Uterus (tissue), 4 donors: Measurements from ENCODE around the gene ZNF579. TPM values are rescaled to one million over a fixed set of nuclear protein-coding genes. Genes with fewer than 3 reads are reported as not detected.

Experiments
- DNase-seq, 2 donors: peaks; one replicate each; pipeline ENCODE4 v3.0.0-alpha.2; 2019 to 2020
- H3K27ac ChIP-seq, 2 donors: fragments of 200-600 bp; sonication (generic); 1 replicate in 1 of 2; 2 replicates in 1 of 2; pipeline ENCODE4 v1.5.1; 2016 to 2018
- H3K27me3 ChIP-seq, 2 donors: fragments of 200-600 bp; sonication (generic); one replicate each; pipeline ENCODE4 v1.5.1; 2018 to 2019; ENCODE audit warnings: control low read depth in 1 of 2
- H3K36me3 ChIP-seq, 2 donors: fragments of 200-600 bp; sonication (generic); one replicate each; pipeline ENCODE4 v1.5.1; 2019; ENCODE audit warnings: control low read depth in 1 of 2
- H3K4me1 ChIP-seq, 2 donors: fragments of 200-600 bp; sonication (generic); one replicate each; pipeline ENCODE4 v1.5.1; 2018 to 2019; ENCODE audit warnings: control low read depth in 1 of 2
- H3K4me3 ChIP-seq, 2 donors: fragments of 200-600 bp; sonication (generic); 1 replicate in 1 of 2; 2 replicates in 1 of 2; pipeline ENCODE4 v1.5.1; 2018 to 2019; ENCODE audit warnings: mild to moderate bottlenecking in 1 of 2
- H3K9me3 ChIP-seq, 2 donors: fragments of 200-600 bp; sonication (generic); one replicate each; pipeline ENCODE4 v1.5.1; 2019; ENCODE audit warnings: control low read depth in 1 of 2
- POLR2A ChIP-seq, 2 donors: fragments of 450-650 bp; IDR thresholded peaks; one replicate each; pipeline ENCODE4 v1.6.1; 2016; ENCODE audit warnings: antibody characterized with exemption in 2 of 2, mild to moderate bottlenecking in 1 of 2, moderate library complexity in 1 of 2
- intact Hi-C: fragments of 100-400 bp; cut with DNase I; formaldehyde crosslinking; loops from one replicate; pipeline ENCODE4 v1.15.1; 2023; ENCODE audit warnings: low total_unique reads
- total RNA-seq, 4 donors: library from RNA; depleted of rRNA in 3 of 4; stranded (reverse); fragments of >200 nt in 3 of 4; gene quantifications; one replicate each; pipeline versions ENCODE4 v1.1.0 to v1.2.4, GENCODE V29; 2014 to 2023
- TF ChIP-seq, protein P1 (sequence below), 4 experiments: fragments of 200-600 bp in 2 of 4; fragments of 450-650 bp in 2 of 4; sonication (generic) in 2 of 4; IDR thresholded peaks; one replicate each; pipeline ENCODE4 v1.5.1; 2016 to 2019; ENCODE audit warnings: antibody characterized with exemption in 4 of 4, mild to moderate bottlenecking in 2 of 4, moderate library complexity in 1 of 4
- donor health status: DM: yes; HTN: yes; CAD: no.

The ZNF579 gene
- total RNA-seq, 4 donors from 2014 or later = 4.4 to 21.9 TPM; not detected in 2

DNA sequence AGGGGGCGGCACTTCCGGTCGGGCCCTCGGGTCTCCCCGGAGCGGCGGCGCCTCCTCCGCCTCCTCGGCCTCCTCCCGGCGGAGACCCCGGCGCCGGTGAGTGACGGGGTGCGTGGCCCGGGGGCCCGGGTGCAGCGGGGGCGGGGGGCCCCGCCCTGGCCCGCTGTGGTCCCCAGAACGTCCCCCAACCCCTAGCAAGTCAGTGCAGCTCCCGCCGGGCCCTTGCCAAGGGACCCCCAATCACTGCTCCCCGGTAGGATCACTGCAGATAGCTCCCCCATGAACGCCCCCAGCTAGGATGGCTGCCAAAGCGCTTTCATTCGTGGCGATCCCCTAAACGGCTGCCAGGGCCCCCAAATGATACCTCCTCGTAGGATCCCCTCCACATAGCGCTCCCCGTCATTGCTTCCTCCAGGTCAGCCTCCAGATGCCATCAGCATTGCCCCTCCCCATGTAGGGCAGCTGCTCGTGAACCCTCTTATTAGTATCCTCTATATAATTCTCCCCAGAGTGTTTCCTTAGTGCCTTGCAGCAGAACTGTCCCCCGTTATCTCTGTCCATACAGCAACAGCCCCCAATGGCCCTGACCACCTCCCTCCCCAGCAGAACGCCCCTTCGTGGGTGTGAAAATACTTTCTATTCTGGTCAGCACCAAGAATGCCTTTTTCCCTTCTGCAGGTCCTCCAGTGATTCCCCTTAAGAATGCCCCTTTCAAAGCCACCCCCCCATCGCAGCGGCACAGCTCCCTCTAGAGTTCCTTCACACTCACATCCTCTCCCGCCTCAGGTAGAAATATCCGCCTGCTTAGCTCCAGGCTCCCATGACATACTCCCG is 25.2 kb upstream of the ZNF579 start, which contains the start of gene ZNF865:
TSS of gene ZNF865 (plus strand) at position 11 of the 834 bp plus-strand sequence. CDS start 7,972 bp downstream, outside the sequence.
- H3K27ac ChIP-seq = peak within 1 kb of the TSS; percentile 94 to 98
- TF ChIP-seq, protein P1, sequence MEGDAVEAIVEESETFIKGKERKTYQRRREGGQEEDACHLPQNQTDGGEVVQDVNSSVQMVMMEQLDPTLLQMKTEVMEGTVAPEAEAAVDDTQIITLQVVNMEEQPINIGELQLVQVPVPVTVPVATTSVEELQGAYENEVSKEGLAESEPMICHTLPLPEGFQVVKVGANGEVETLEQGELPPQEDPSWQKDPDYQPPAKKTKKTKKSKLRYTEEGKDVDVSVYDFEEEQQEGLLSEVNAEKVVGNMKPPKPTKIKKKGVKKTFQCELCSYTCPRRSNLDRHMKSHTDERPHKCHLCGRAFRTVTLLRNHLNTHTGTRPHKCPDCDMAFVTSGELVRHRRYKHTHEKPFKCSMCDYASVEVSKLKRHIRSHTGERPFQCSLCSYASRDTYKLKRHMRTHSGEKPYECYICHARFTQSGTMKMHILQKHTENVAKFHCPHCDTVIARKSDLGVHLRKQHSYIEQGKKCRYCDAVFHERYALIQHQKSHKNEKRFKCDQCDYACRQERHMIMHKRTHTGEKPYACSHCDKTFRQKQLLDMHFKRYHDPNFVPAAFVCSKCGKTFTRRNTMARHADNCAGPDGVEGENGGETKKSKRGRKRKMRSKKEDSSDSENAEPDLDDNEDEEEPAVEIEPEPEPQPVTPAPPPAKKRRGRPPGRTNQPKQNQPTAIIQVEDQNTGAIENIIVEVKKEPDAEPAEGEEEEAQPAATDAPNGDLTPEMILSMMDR (IDR thresholded peaks at IDR 0.05) = peak; percentile 54 to 70 (median 62)
- no peak for TF ChIP-seq POLR2A (IDR thresholded peaks at IDR 0.05)
- H3K4me1 ChIP-seq = peaks cover 0 to 10% of the 10 kb centered on the region in 2 donors
- no peaks in the 10 kb centered on the region for H3K36me3 ChIP-seq
- no peaks in the 10 kb centered on the region for H3K9me3 ChIP-seq
- DNase-seq = peak; percentile 69 to 75
- no peaks in the 10 kb centered on the region for H3K27me3 ChIP-seq
- intact Hi-C loops = loop anchor here (10.0 kb wide), 1 partner anchor 91 kb away; no protein-coding TSS in a partner anchor
- peak within 1 kb of the TSS; percentile 76 to 87 for H3K4me3 ChIP-seq

DNA sequence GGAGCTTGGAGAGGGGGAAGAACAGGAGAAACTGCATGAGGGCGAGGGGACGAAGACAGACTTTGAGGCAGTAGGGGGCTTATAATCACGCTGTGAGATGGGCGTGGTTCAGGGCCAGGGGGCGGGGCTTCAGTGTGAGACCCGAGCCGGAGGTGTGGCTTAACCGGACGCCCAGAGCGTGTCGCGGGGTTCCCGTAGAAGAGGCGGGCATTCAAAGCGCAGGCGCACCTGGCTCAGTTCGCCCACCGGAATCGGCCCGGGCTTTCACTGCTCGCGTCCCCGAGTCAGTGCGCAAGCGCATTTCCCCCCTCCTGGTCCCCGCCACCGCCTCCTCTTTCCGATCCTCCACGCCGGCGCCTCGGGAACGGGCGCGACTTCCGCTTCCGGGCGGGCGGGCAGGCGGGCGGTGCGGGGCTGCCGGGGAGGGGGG is 24.6 kb upstream of the ZNF579 start:
- H3K27me3 ChIP-seq = no peaks in the 10 kb centered on the region
- TF ChIP-seq, protein P1 (IDR thresholded peaks at IDR 0.05) = no peak
- peak in 1 of 2 donors; percentile 32 for TF ChIP-seq POLR2A (IDR thresholded peaks at IDR 0.05)
- H3K4me3 ChIP-seq = peak overlapping the region; percentile 76 to 87
- DNase-seq = peak; percentile 98
- H3K36me3 ChIP-seq = no peaks in the 10 kb centered on the region
- intact Hi-C loops = loop anchor here (10.0 kb wide), 1 partner anchor 90 kb away; no protein-coding TSS in a partner anchor
- H3K9me3 ChIP-seq = no peaks in the 10 kb centered on the region
- H3K4me1 ChIP-seq = peaks cover 0 to 12% of the 10 kb centered on the region in 2 donors
- H3K27ac ChIP-seq = peak overlapping the region; percentile 94 to 98

DNA sequence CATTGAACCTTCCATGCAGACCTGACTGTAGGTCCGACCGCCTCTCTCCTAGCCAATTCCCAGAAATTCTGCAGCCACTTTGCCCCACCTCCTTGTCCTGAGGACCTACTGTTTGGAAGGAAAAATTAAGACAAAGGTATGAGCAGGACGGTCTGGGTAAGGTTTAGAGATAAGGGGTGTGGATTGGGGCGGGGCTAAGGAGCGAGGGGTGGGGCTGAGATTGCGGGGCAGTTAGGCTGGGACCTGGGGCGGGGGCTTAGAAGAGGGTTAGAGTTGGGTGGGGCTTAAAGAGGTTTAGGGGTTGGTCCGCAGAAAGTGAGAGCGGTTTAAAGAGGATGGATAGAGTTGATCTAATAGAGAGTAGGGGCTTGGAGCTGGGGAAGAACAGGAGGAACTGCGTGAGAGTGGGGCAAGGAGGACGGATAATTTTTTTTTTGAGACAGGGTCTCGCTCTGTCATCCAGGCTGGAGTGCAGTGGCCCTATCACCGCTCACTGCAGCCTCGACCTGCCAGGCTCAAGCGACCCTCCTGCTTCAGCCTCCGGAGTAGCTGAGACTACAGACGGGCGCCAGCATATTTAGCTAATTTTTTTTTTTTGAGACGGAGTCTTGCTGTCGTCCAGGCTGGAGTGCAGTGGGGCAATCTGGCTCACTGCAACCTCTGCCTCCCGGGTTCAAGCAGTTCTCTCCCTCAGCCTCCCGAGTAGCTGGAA is 23.1 kb upstream of the ZNF579 start:
- Histone ChIP-seq H3K36me3 (no peaks in the 10 kb centered on the region), H3K4me3 (no peak overlapping the region), H3K4me1 (peaks cover 0 to 12% of the 10 kb centered on the region in 2 donors), H3K27me3 (no peaks in the 10 kb centered on the region), H3K27ac (peak overlapping the region; percentile 94 to 98), H3K9me3 (no peaks in the 10 kb centered on the region)
- no peak for DNase-seq
- no peak for TF ChIP-seq POLR2A (IDR thresholded peaks at IDR 0.05)
- TF ChIP-seq, protein P1 (IDR thresholded peaks at IDR 0.05) = no peak
- intact Hi-C loops = loop anchor here (10.0 kb wide), 1 partner anchor 89 kb away; no protein-coding TSS in a partner anchor

DNA sequence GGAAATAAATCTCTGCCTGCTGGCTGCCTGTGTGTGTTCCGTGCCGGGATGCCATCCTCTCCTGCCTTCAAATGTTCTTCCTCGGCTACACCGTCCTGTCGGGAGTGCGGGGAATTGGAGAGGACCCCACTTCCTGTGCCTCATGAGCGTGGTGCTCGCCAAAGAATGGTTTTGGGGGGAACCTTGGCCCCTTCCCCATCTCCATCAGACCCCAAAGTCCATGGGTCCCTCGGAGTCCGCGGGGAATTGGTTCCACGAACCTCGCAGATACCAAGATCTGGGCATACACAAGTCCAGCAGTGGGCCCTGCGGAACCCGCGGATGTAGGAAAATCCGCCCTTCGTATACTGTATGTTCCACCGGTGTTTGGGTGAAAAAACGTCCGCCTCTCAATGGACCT is 22.5 kb upstream of the ZNF579 start:
- no peak for TF ChIP-seq POLR2A (IDR thresholded peaks at IDR 0.05)
- TF ChIP-seq, protein P1 (IDR thresholded peaks at IDR 0.05) = no peak
- H3K36me3 ChIP-seq = no peaks in the 10 kb centered on the region
- H3K9me3 ChIP-seq = no peaks in the 10 kb centered on the region
- H3K27me3 ChIP-seq = no peaks in the 10 kb centered on the region
- peaks cover 0 to 12% of the 10 kb centered on the region in 2 donors for H3K4me1 ChIP-seq
- no peak overlapping the region for H3K27ac ChIP-seq
- DNase-seq = no peak
- intact Hi-C loops = loop anchor here (10.0 kb wide), 1 partner anchor 88 kb away; no protein-coding TSS in a partner anchor
- H3K4me3 ChIP-seq = no peak overlapping the region
